Measurements from ENCODE around the gene CHGA. TPM values are rescaled to one million over a fixed set of nuclear protein-coding genes. Genes with fewer than 3 reads are reported as not detected.

Gene CHGA
- total RNA-seq, 1 donor from 2014 or later, result not detected

GRCh38 chr14:92930737-92931602 is 8.0 kb downstream of the CHGA start:
- ChIA-PET CTCF (no interaction called here), POLR2A (no interaction called here)
- TF ChIP-seq CTCF (IDR thresholded peaks at IDR 0.05), result no peak
- Mint-ChIP-seq H3K4me3 (no peak overlapping the region), H3K4me1 (no peaks in the 10 kb centered on the region), H3K9me3 (no peaks in the 10 kb centered on the region), H3K27ac (no peak overlapping the region), H3K36me3 (ENCODE audit: low read depth) (peaks cover 4% of the 10 kb centered on the region), H3K27me3 (no peaks in the 10 kb centered on the region)
- intact Hi-C loops (cut with micrococcal nuclease), result no loop called here
- DNase-seq (no peak), ATAC-seq (ENCODE audit: low read depth) (no peak)

- no peak for TF ChIP-seq CTCF (IDR thresholded peaks at IDR 0.05)
- Mint-ChIP-seq H3K4me3 (no peak overlapping the region), H3K9me3 (no peaks in the 10 kb centered on the region), H3K4me1 (no peaks in the 10 kb centered on the region), H3K27ac (no peak overlapping the region), H3K27me3 (no peaks in the 10 kb centered on the region), H3K36me3 (ENCODE audit: low read depth) (peaks cover 6% of the 10 kb centered on the region)
- DNase-seq (no peak), ATAC-seq (ENCODE audit: low read depth) (no peak)
- intact Hi-C loops (cut with micrococcal nuclease), result no loop called here
- POLR2A ChIA-PET, result interaction anchor here (0.5 kb wide), 1 partner anchor 13 kb away, joined by 3 read pairs; no protein-coding TSS in a partner anchor
- CTCF ChIA-PET, result no interaction called here
Observed at GRCh38 chr14:92931681-92932447, 8.9 kb downstream of the CHGA start.

GRCh38 chr14:92932448-92933395 is 9.8 kb downstream of the CHGA start:
- CTCF ChIA-PET, result no interaction called here
- POLR2A ChIA-PET, result interaction anchor here (0.5 kb wide), 1 partner anchor 14 kb away, joined by 3 read pairs; no protein-coding TSS in a partner anchor
- intact Hi-C loops (cut with micrococcal nuclease), result no loop called here
- Mint-ChIP-seq H3K4me1 (no peaks in the 10 kb centered on the region), H3K27ac (no peak overlapping the region), H3K36me3 (ENCODE audit: low read depth) (peaks cover 13% of the 10 kb centered on the region), H3K4me3 (no peak overlapping the region), H3K27me3 (no peaks in the 10 kb centered on the region), H3K9me3 (no peaks in the 10 kb centered on the region)
- ATAC-seq (ENCODE audit: low read depth) (no peak), DNase-seq (no peak)
- TF ChIP-seq CTCF (IDR thresholded peaks at IDR 0.05), result no peak

- no peak overlapping the region for H3K4me3 Mint-ChIP-seq
- H3K4me1 Mint-ChIP-seq, result no peaks in the 10 kb centered on the region
- H3K27ac Mint-ChIP-seq, result no peak overlapping the region
- peaks cover 16% of the 10 kb centered on the region for H3K36me3 Mint-ChIP-seq (ENCODE audit: low read depth)
- CTCF ChIA-PET, result no interaction called here
- POLR2A ChIA-PET, result no interaction called here
- TF ChIP-seq CTCF (IDR thresholded peaks at IDR 0.05), result no peak
- H3K9me3 Mint-ChIP-seq, result no peaks in the 10 kb centered on the region
- DNase-seq, result no peak
- no peaks in the 10 kb centered on the region for H3K27me3 Mint-ChIP-seq
- ATAC-seq (ENCODE audit: low read depth), result no peak
- intact Hi-C loops (cut with micrococcal nuclease), result no loop called here
Observed at GRCh38 chr14:92933481-92933880, 10.5 kb downstream of the CHGA start.

Measured in activated B cell treated with CpG ODN at 0.5 μM for 24 hours (primary cell).